ENCODE data around the gene SESN3. TPM values are rescaled to one million over a fixed set of nuclear protein-coding genes. Genes with fewer than 3 reads are reported as not detected.

The SESN3 gene
- total RNA-seq, 5 donors from 2014 or later (not counting 1 experiment from before 2014, with no cell fraction given): 61.5 to 150 (median 132) TPM

GRCh38 chr11:95269036-95269819, 38.2 kb upstream of the SESN3 start:
- DNase-seq (no peak), ATAC-seq (replicated peaks in 1 of 4) (no peak)
- Mint-ChIP-seq H3K27me3 (no peaks in the 10 kb centered on the region), H3K4me1 (peaks cover 0 to under 1% (median 0%) of the 10 kb centered on the region in 3 donors), H3K4me3 (no peak overlapping the region), H3K36me3 (no peaks in the 10 kb centered on the region), H3K27ac (no peak overlapping the region), H3K9me3 (no peaks in the 10 kb centered on the region)
- no peak overlapping the region for H3K27ac ChIP-seq (ENCODE audit: low read length)
- H3K27me3 ChIP-seq (replicated peaks in 1 of 2; ENCODE audit: control insufficient read depth in 2 of 2, extremely low read depth in 1 of 2, insufficient read depth in 2 of 2, low read length in 1 of 2): no peaks in the 10 kb centered on the region
- H3K4me1 ChIP-seq (ENCODE audit: control insufficient read depth in 1 of 2, extremely low read depth in 1 of 2, insufficient read depth in 2 of 2, low read length in 2 of 2): peaks cover 0 to 4% of the 10 kb centered on the region in 2 experiments
- no peaks in the 10 kb centered on the region for H3K9me3 ChIP-seq
- 86% methylated on average over 4 of the region's 5 CpGs for WGBS (ENCODE audit: insufficient coverage)
- H3K36me3 ChIP-seq (ENCODE audit: control insufficient read depth in 2 of 2, extremely low read depth in 1 of 2, insufficient read depth in 1 of 2, low read length in 1 of 2): no peaks in the 10 kb centered on the region
- CTCF ChIA-PET: interaction anchor here (0.6 kb wide), 2 partner anchors 542 to 714 kb away, joined by 3 to 4 read pairs; no protein-coding TSS in a partner anchor
- H3K4me3 ChIP-seq (ENCODE audit: control insufficient read depth in 1 of 2, extremely low read depth in 1 of 2, low read length in 1 of 2): no peak overlapping the region
- POLR2A ChIA-PET: no interaction called here

GRCh38 chr11:95268391-95268790, 37.4 kb upstream of the SESN3 start:
- CTCF ChIA-PET: interaction anchor here in 1 of 2 donors (0.6 kb wide), 1 partner anchor 70 kb away, joined by 3 read pairs; no protein-coding TSS in a partner anchor
- no peak overlapping the region for H3K4me3 Mint-ChIP-seq
- WGBS (ENCODE audit: insufficient coverage): no CpG with 5 or more reads among the region's 1 CpG
- ATAC-seq (replicated peaks in 1 of 4) (no peak), DNase-seq (no peak)
- no peaks in the 10 kb centered on the region for H3K27me3 ChIP-seq (replicated peaks in 1 of 2; ENCODE audit: control insufficient read depth in 2 of 2, extremely low read depth in 1 of 2, insufficient read depth in 2 of 2, low read length in 1 of 2)
- POLR2A ChIA-PET: no interaction called here
- no peaks in the 10 kb centered on the region for H3K36me3 ChIP-seq (ENCODE audit: control insufficient read depth in 2 of 2, extremely low read depth in 1 of 2, insufficient read depth in 1 of 2, low read length in 1 of 2)
- no peaks in the 10 kb centered on the region for H3K9me3 ChIP-seq
- H3K27me3 Mint-ChIP-seq: no peaks in the 10 kb centered on the region
- H3K36me3 Mint-ChIP-seq: no peaks in the 10 kb centered on the region
- H3K4me1 ChIP-seq (ENCODE audit: control insufficient read depth in 1 of 2, extremely low read depth in 1 of 2, insufficient read depth in 2 of 2, low read length in 2 of 2): peaks cover 0 to 13% of the 10 kb centered on the region in 2 experiments
- no peak overlapping the region for H3K4me3 ChIP-seq (ENCODE audit: control insufficient read depth in 1 of 2, extremely low read depth in 1 of 2, low read length in 1 of 2)
- no peaks in the 10 kb centered on the region for H3K9me3 Mint-ChIP-seq
- H3K27ac ChIP-seq (ENCODE audit: low read length): no peak overlapping the region
- peaks cover 4 to 8% (median 8%) of the 10 kb centered on the region in 3 donors for H3K4me1 Mint-ChIP-seq
- no peak overlapping the region for H3K27ac Mint-ChIP-seq

- no peaks in the 10 kb centered on the region for H3K36me3 ChIP-seq (ENCODE audit: control insufficient read depth in 2 of 2, extremely low read depth in 1 of 2, insufficient read depth in 1 of 2, low read length in 1 of 2)
- 100% methylated on average over 1 of the region's 1 CpG for WGBS (ENCODE audit: insufficient coverage)
- H3K27ac Mint-ChIP-seq: no peak overlapping the region
- peaks cover 0 to 14% of the 10 kb centered on the region in 2 experiments for H3K4me1 ChIP-seq (ENCODE audit: control insufficient read depth in 1 of 2, extremely low read depth in 1 of 2, insufficient read depth in 2 of 2, low read length in 2 of 2)
- no peaks in the 10 kb centered on the region for H3K27me3 Mint-ChIP-seq
- H3K36me3 Mint-ChIP-seq: no peaks in the 10 kb centered on the region
- no peaks in the 10 kb centered on the region for H3K9me3 Mint-ChIP-seq
- no peak overlapping the region for H3K4me3 ChIP-seq (ENCODE audit: control insufficient read depth in 1 of 2, extremely low read depth in 1 of 2, low read length in 1 of 2)
- H3K4me3 Mint-ChIP-seq: no peak overlapping the region
- no peak overlapping the region for H3K27ac ChIP-seq (ENCODE audit: low read length)
- no peaks in the 10 kb centered on the region for H3K9me3 ChIP-seq
- DNase-seq (no peak), ATAC-seq (replicated peaks in 1 of 4) (no peak)
- H3K4me1 Mint-ChIP-seq: peaks cover 7 to 13% (median 13%) of the 10 kb centered on the region in 3 donors
- CTCF ChIA-PET: interaction anchor here in 1 of 2 donors (0.6 kb wide), 1 partner anchor 70 kb away, joined by 3 read pairs; no protein-coding TSS in a partner anchor
- H3K27me3 ChIP-seq (replicated peaks in 1 of 2; ENCODE audit: control insufficient read depth in 2 of 2, extremely low read depth in 1 of 2, insufficient read depth in 2 of 2, low read length in 1 of 2): no peaks in the 10 kb centered on the region
- POLR2A ChIA-PET: no interaction called here
Observed at GRCh38 chr11:95267601-95268213, 36.7 kb upstream of the SESN3 start.

- Histone ChIP-seq H3K4me3 (ENCODE audit: control insufficient read depth in 1 of 2, extremely low read depth in 1 of 2, low read length in 1 of 2) (no peak overlapping the region), H3K27me3 (replicated peaks in 1 of 2; ENCODE audit: control insufficient read depth in 2 of 2, extremely low read depth in 1 of 2, insufficient read depth in 2 of 2, low read length in 1 of 2) (no peaks in the 10 kb centered on the region), H3K36me3 (ENCODE audit: control insufficient read depth in 2 of 2, extremely low read depth in 1 of 2, insufficient read depth in 1 of 2, low read length in 1 of 2) (no peaks in the 10 kb centered on the region), H3K4me1 (ENCODE audit: control insufficient read depth in 1 of 2, extremely low read depth in 1 of 2, insufficient read depth in 2 of 2, low read length in 2 of 2) (peaks cover 0 to 14% of the 10 kb centered on the region in 2 experiments), H3K9me3 (no peaks in the 10 kb centered on the region), H3K27ac (ENCODE audit: low read length) (no peak overlapping the region)
- CTCF ChIA-PET: interaction anchor here in 1 of 2 donors (0.6 kb wide), 1 partner anchor 69 kb away, joined by 5 read pairs; no protein-coding TSS in a partner anchor
- no peaks in the 10 kb centered on the region for H3K27me3 Mint-ChIP-seq
- H3K4me1 Mint-ChIP-seq: peaks cover 7 to 13% (median 13%) of the 10 kb centered on the region in 3 donors
- H3K27ac Mint-ChIP-seq: no peak overlapping the region
- H3K36me3 Mint-ChIP-seq: no peaks in the 10 kb centered on the region
- DNase-seq: no peak
- no peak overlapping the region for H3K4me3 Mint-ChIP-seq
- 100% methylated on average over 1 of the region's 6 CpGs for WGBS (ENCODE audit: insufficient coverage)
- ATAC-seq (replicated peaks in 1 of 4): no peak
- no peaks in the 10 kb centered on the region for H3K9me3 Mint-ChIP-seq
- POLR2A ChIA-PET: interaction anchor here in 1 of 2 donors (0.7 kb wide), 1 partner anchor 342 kb away, joined by 10 read pairs; no protein-coding TSS in a partner anchor
Observed at GRCh38 chr11:95266751-95267374, 35.9 kb upstream of the SESN3 start.

- Mint-ChIP-seq H3K4me3 (no peak overlapping the region), H3K4me1 (peaks cover 7 to 13% (median 13%) of the 10 kb centered on the region in 3 donors), H3K9me3 (no peaks in the 10 kb centered on the region), H3K27me3 (no peaks in the 10 kb centered on the region), H3K36me3 (no peaks in the 10 kb centered on the region), H3K27ac (no peak overlapping the region)
- Histone ChIP-seq H3K9me3 (no peaks in the 10 kb centered on the region), H3K4me1 (ENCODE audit: control insufficient read depth in 1 of 2, extremely low read depth in 1 of 2, insufficient read depth in 2 of 2, low read length in 2 of 2) (peaks cover 0 to 14% of the 10 kb centered on the region in 2 experiments), H3K27me3 (replicated peaks in 1 of 2; ENCODE audit: control insufficient read depth in 2 of 2, extremely low read depth in 1 of 2, insufficient read depth in 2 of 2, low read length in 1 of 2) (no peaks in the 10 kb centered on the region), H3K4me3 (ENCODE audit: control insufficient read depth in 1 of 2, extremely low read depth in 1 of 2, low read length in 1 of 2) (no peak overlapping the region), H3K36me3 (ENCODE audit: control insufficient read depth in 2 of 2, extremely low read depth in 1 of 2, insufficient read depth in 1 of 2, low read length in 1 of 2) (no peaks in the 10 kb centered on the region), H3K27ac (ENCODE audit: low read length) (no peak overlapping the region)
- ChIA-PET CTCF (interaction anchor here in 1 of 2 donors (0.7 kb wide), 1 partner anchor 292 kb away, joined by 3 read pairs; the partner anchor contains the start of genes CWC15 and KDM4D), POLR2A (interaction anchor here in 1 of 2 donors (0.6 kb wide), 1 partner anchor 12 kb away, joined by 3 read pairs; no protein-coding TSS in a partner anchor)
- WGBS (ENCODE audit: insufficient coverage): 87% methylated on average over 3 of the region's 8 CpGs
- ATAC-seq (replicated peaks in 1 of 4) (no peak), DNase-seq (no peak)
Observed at GRCh38 chr11:95264881-95265280, 33.9 kb upstream of the SESN3 start.
